Keratinocyte (primary cell): ENCODE results near the gene FNDC7. TPM values are rescaled to one million over a fixed set of nuclear protein-coding genes. Genes with fewer than 3 reads are reported as not detected.

ENCODE experiments used
- DNase-seq: peaks from one replicate; pipeline ENCODE4 v3.0.0-alpha.2; 2011; ENCODE audit warnings: low read depth, missing footprints, low spot score
- FAIRE-seq: peaks from 2 replicates; lab custom pipeline; 2011; peaks lifted over from hg19 to GRCh38; lab: Jason Lieb, UNC
- H2AFZ ChIP-seq: 2 replicates; pipeline ENCODE4 v1.6.0; 2012; ENCODE audit warnings: low read length, control low read depth, inconsistent platforms; ENCODE audit not compliant: control insufficient read depth
- H3K27ac ChIP-seq: 2 replicates; pipeline ENCODE4 v1.5.1; 2011; ENCODE audit warnings: low read length; ENCODE audit not compliant: control insufficient read depth, insufficient read depth
- H3K27me3 ChIP-seq: 3 replicates; pipeline ENCODE4 v1.6.0; 2011; ENCODE audit warnings: low read length; ENCODE audit not compliant: control insufficient read depth, insufficient read depth; ENCODE audit errors: extremely low read depth
- H3K36me3 ChIP-seq, 2 experiments: 2 replicates in 1 of 2; 3 replicates in 1 of 2; pipeline ENCODE4 v1.5.1; 2011; ENCODE audit warnings: low read length in 2 of 2, mild to moderate bottlenecking in 1 of 2; ENCODE audit not compliant: control insufficient read depth in 2 of 2, insufficient read depth in 2 of 2; ENCODE audit errors: extremely low read depth in 1 of 2
- H3K4me1 ChIP-seq: 3 replicates; pipeline ENCODE4 v1.5.1; 2011; ENCODE audit warnings: low read length; ENCODE audit not compliant: control insufficient read depth, insufficient read depth; ENCODE audit errors: extremely low read depth
- H3K4me2 ChIP-seq: 3 replicates; pipeline ENCODE4 v1.6.0; 2011; ENCODE audit warnings: low read depth, low read length; ENCODE audit not compliant: control insufficient read depth, insufficient read depth; ENCODE audit errors: extremely low read depth
- H3K4me3 ChIP-seq, 3 experiments: fragments of 200-600 bp in 1 of 3; sonication (generic) in 1 of 3; 2 replicates in 2 of 3; 3 replicates in 1 of 3; pipeline ENCODE4 v1.5.1; 2011 to 2016; ENCODE audit warnings: low read length in 3 of 3, mild to moderate bottlenecking in 3 of 3, control low read depth in 2 of 3, inconsistent platforms in 1 of 3, low read depth in 1 of 3, mixed read lengths in 1 of 3, mixed run types in 1 of 3, moderate library complexity in 1 of 3; ENCODE audit not compliant: control insufficient read depth in 2 of 3, insufficient read depth in 2 of 3; ENCODE audit errors: extremely low read depth in 1 of 3
- H3K79me2 ChIP-seq: 2 replicates; pipeline ENCODE4 v1.6.0; 2012; ENCODE audit warnings: low read length; ENCODE audit not compliant: control insufficient read depth, insufficient read depth
- H3K9ac ChIP-seq: 3 replicates; pipeline ENCODE4 v1.6.0; 2011; ENCODE audit warnings: low read length; ENCODE audit not compliant: control insufficient read depth, insufficient read depth; ENCODE audit errors: extremely low read depth
- H3K9me1 ChIP-seq: 3 replicates; pipeline ENCODE4 v1.6.0; 2011; ENCODE audit warnings: low read length; ENCODE audit not compliant: control insufficient read depth, insufficient read depth; ENCODE audit errors: extremely low read depth
- H3K9me3 ChIP-seq: 2 replicates; pipeline ENCODE4 v1.5.1; 2012; ENCODE audit warnings: low read depth, low read length; ENCODE audit not compliant: control insufficient read depth
- H4K20me1 ChIP-seq: 3 replicates; pipeline ENCODE4 v1.6.0; 2011; ENCODE audit warnings: low read length; ENCODE audit not compliant: control insufficient read depth, insufficient read depth; ENCODE audit errors: extremely low read depth
- EZH2 ChIP-seq: IDR thresholded peaks from one replicate; pipeline ENCODE4 v1.6.1; 2012; ENCODE audit warnings: inconsistent platforms, mild to moderate bottlenecking, low read length, moderate library complexity
- dilution Hi-C: fragments of 300-500 bp; cut with MboI; formaldehyde crosslinking; loops from one replicate; pipeline ENCODE4 v1.7.0; 2020; ENCODE audit warnings: low sequenced_read_pairs; ENCODE audit not compliant: extremely low pct_ligation_motif_present
- polyA plus RNA-seq, 5 experiments: library from polyadenylated mRNA; depleted of rRNA in 3 of 5; stranded (reverse) in 3 of 5; stranded (forward) in 1 of 5; unstranded in 1 of 5; fragments of >200 nt; gene quantifications; 1 replicate in 1 of 5; 2 replicates in 3 of 5; 3 replicates in 1 of 5; pipeline versions ENCODE4 v1.2.1 to v1.2.3, GENCODE V29; 2011 to 2012; ENCODE audit warnings: missing spikeins in 2 of 5, low read depth in 1 of 5, low replicate concordance in 1 of 5
- TF ChIP-seq, protein P1 (sequence below), 3 experiments: IDR thresholded peaks in 1 of 3; conservative IDR thresholded peaks in 1 of 3; optimal IDR thresholded peaks in 1 of 3; 2 replicates in 2 of 3; 3 replicates in 1 of 3; pipeline versions ENCODE3 to v1.5.1; 2011; ENCODE audit warnings: low read length in 3 of 3, mild to moderate bottlenecking in 3 of 3, moderate library complexity in 2 of 3, control low read depth in 1 of 3, inconsistent platforms in 1 of 3; ENCODE audit not compliant: insufficient read depth in 2 of 3; ENCODE audit errors: extremely low read depth in 1 of 3

Gene FNDC7
- polyA plus RNA-seq, 1 donor (not counting 4 experiments of a cell fraction or from before 2014, with no cell fraction given): 0.05 TPM

DNA sequence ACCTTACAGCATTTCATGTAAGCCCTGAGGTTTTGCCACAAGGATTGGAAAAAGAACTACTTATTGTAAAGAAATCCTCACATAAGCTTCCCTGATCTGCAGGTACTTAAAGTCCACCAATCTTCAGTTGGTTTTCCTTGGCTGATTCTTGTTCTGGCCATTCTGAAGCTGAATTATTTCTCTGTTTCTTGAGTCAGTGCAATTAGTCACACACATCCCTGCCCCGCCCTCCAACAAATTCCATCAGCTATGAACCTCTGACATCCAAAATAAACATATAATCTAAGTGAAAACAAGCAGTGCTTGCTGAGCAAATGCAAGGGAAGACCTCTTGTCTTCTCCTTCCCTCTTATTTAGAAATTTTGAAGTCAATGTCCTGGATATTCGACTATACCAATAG lies 8.2 kb upstream of the FNDC7 start:
- Histone ChIP-seq H3K9ac (no peak overlapping the region), H3K27me3 (no peaks in the 10 kb centered on the region), H2AFZ (no peak overlapping the region), H3K4me1 (peaks cover 11% of the 10 kb centered on the region), H3K9me3 (no peaks in the 10 kb centered on the region), H3K4me3 (no peak overlapping the region), H3K27ac (no peak overlapping the region), H3K4me2 (no peak overlapping the region), H4K20me1 (no peaks in the 10 kb centered on the region), H3K36me3 (peaks cover 3 to 6% of the 10 kb centered on the region in 2 experiments), H3K9me1 (no peaks in the 10 kb centered on the region), H3K79me2 (no peaks in the 10 kb centered on the region)
- TF ChIP-seq EZH2: no peak
- TF ChIP-seq, protein P1, sequence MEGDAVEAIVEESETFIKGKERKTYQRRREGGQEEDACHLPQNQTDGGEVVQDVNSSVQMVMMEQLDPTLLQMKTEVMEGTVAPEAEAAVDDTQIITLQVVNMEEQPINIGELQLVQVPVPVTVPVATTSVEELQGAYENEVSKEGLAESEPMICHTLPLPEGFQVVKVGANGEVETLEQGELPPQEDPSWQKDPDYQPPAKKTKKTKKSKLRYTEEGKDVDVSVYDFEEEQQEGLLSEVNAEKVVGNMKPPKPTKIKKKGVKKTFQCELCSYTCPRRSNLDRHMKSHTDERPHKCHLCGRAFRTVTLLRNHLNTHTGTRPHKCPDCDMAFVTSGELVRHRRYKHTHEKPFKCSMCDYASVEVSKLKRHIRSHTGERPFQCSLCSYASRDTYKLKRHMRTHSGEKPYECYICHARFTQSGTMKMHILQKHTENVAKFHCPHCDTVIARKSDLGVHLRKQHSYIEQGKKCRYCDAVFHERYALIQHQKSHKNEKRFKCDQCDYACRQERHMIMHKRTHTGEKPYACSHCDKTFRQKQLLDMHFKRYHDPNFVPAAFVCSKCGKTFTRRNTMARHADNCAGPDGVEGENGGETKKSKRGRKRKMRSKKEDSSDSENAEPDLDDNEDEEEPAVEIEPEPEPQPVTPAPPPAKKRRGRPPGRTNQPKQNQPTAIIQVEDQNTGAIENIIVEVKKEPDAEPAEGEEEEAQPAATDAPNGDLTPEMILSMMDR (optimal IDR thresholded peaks at IDR 0.05 in 1 of 3, IDR thresholded peaks at IDR 0.05 in 1 of 3, conservative IDR thresholded peaks at IDR 0.05 in 1 of 3; ENCODE audit: extremely low read depth in 1 of 3, insufficient read depth in 2 of 3, low read length in 3 of 3): no peak
- peak; percentile 26 for FAIRE-seq
- DNase-seq: no peak
- dilution Hi-C loops: no loop called here

DNA sequence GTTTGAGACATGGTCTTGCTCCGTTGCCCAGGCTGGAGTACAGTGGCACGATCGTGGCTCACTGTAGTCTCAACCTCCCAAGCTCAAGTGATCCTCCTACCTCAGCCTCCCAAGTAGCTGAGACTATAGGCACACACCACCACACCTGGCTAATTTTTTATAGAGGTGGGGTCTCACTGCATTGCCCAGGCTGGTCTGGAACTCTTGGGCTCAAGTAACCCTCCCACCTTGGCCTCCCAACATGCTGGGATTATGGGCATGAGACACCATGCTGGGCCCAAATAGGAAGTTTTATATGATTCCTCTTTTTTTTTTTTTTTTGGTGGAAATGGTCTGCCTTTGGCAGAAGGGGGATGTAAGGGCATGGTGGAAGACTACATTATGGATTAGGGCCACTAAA lies 6.1 kb upstream of the FNDC7 start:
- Histone ChIP-seq H3K4me2 (no peak overlapping the region), H3K9me3 (no peaks in the 10 kb centered on the region), H3K27ac (no peak overlapping the region), H3K4me1 (peaks cover 11% of the 10 kb centered on the region), H4K20me1 (no peaks in the 10 kb centered on the region), H3K36me3 (peaks cover 0 to 1% of the 10 kb centered on the region in 2 experiments), H3K9me1 (no peaks in the 10 kb centered on the region), H3K4me3 (no peak overlapping the region), H3K27me3 (no peaks in the 10 kb centered on the region), H2AFZ (no peak overlapping the region), H3K9ac (no peak overlapping the region), H3K79me2 (no peaks in the 10 kb centered on the region)
- TF ChIP-seq, protein P1 (optimal IDR thresholded peaks at IDR 0.05 in 1 of 3, IDR thresholded peaks at IDR 0.05 in 1 of 3, conservative IDR thresholded peaks at IDR 0.05 in 1 of 3; ENCODE audit: extremely low read depth in 1 of 3, insufficient read depth in 2 of 3, low read length in 3 of 3): no peak
- TF ChIP-seq EZH2: no peak
- dilution Hi-C loops: no loop called here
- FAIRE-seq: no peak
- no peak for DNase-seq
